Ovary (tissue), 9 donors: ENCODE measurements around the gene ABLIM2. TPM values are rescaled to one million over a fixed set of nuclear protein-coding genes. Genes with fewer than 3 reads are reported as not detected.

ENCODE experiments used
- DNase-seq, 5 donors: peaks; one replicate each; pipeline ENCODE4 v3.0.0-alpha.2; 2019 to 2020
- H3K27ac ChIP-seq, 2 donors: fragments of 200-600 bp; one replicate each; pipeline versions ENCODE4 v1.5.1 to v1.8.0; 2019 to 2022
- H3K27me3 ChIP-seq: fragments of 200-600 bp; one replicate; pipeline ENCODE4 v1.8.0; 2022
- H3K36me3 ChIP-seq: fragments of 200-600 bp; sonication (generic); one replicate; pipeline ENCODE4 v1.5.1; 2019
- H3K4me1 ChIP-seq: one replicate; pipeline ENCODE4 v1.8.1; 2013; ENCODE audit warnings: mild to moderate bottlenecking, moderate library complexity; ENCODE audit not compliant: insufficient read depth
- H3K4me3 ChIP-seq: fragments of 200-600 bp; sonication (generic); one replicate; pipeline ENCODE4 v1.5.1; 2017
- H3K9me3 ChIP-seq, 2 donors: fragments of 200-600 bp in 1 of 2; sonication (generic) in 1 of 2; one replicate each; pipeline versions ENCODE4 v1.5.1 to v1.8.1; 2013 to 2019; ENCODE audit warnings: mild to moderate bottlenecking in 1 of 2, moderate library complexity in 1 of 2
- CTCF ChIP-seq, 3 donors: fragments of 450-650 bp in 2 of 3; fragments of 200-600 bp in 1 of 3; IDR thresholded peaks; one replicate each; pipeline versions ENCODE4 v1.5.1 to v1.8.0; 2016 to 2022; ENCODE audit warnings: antibody characterized with exemption in 3 of 3, mild to moderate bottlenecking in 1 of 3
- EP300 ChIP-seq: sonication (generic); formaldehyde crosslinking; IDR thresholded peaks from one replicate; pipeline ENCODE4 v1.6.1; 2017; ENCODE audit warnings: antibody characterized with exemption
- POLR2A ChIP-seq: fragments of 450-650 bp; IDR thresholded peaks from one replicate; pipeline ENCODE4 v1.6.1; 2017; ENCODE audit warnings: antibody characterized with exemption, mild to moderate bottlenecking, moderate library complexity
- WGBS, 3 donors: extraction: QIAGEN DNeasy Blood & Tissue Kit in 1 of 3; methylation state at CpG; one replicate each; pipeline versions ENCODE4 v1.1.5 to v1.1.7; 2013 to 2017; 5-methylcytosine and 5-hydroxymethylcytosine counted together
- intact Hi-C, 4 donors: fragments of 100-400 bp; cut with DNase I; formaldehyde crosslinking; loops; one replicate each; pipeline versions ENCODE4 v1.11.0 to v1.15.1; 2022 to 2023
- polyA plus RNA-seq, 2 donors: library from polyadenylated mRNA; stranded (reverse); fragments of 200-250 nt in 1 of 2; fragments of 350-450 nt in 1 of 2; fragmentation: Illumina TruSeq in 1 of 2; extraction: RNeasy Lipid Tissue Mini Kit (QIAGEN cat#74804) in 1 of 2; gene quantifications; one replicate each; pipeline ENCODE4 v1.2.3, GENCODE V29; 2013 to 2014
- total RNA-seq, 7 donors: library from RNA; depleted of rRNA in 2 of 7; stranded (reverse); fragments of >200 nt in 2 of 7; fragmentation: NEBNext Ultra II Directional in 3 of 7; extraction: Animal tissue kit (Norgen Biotek cat#: 25700) in 3 of 7; gene quantifications; one replicate each; pipeline versions ENCODE4 v1.1.0 to v1.2.4, GENCODE V29; 2016 to 2023
- donor health status: DM: no; HTN: no; CAD: no; lungs with moderate emphysema.
- donor health status: DM: no; HTN: no; CAD: no.
- donor health status: Bipolar disorder and iron deficiency.
- donor health status: DM: yes; HTN: yes; CAD: no.
- donor health status: DM: no; HTN: no; CAD: no.
- donor health status: DM: yes; HTN: yes; CAD: no.

Gene ABLIM2
- total and polyA plus RNA-seq, 9 donors, result 0.81 to 7.9 (median 2.1) TPM

- DNase-seq, result no peak
- Histone ChIP-seq H3K4me1 (peaks cover 3% of the 10 kb centered on the region), H3K27ac (no peak overlapping the region), H3K9me3 (no peaks in the 10 kb centered on the region), H3K36me3 (no peaks in the 10 kb centered on the region), H3K27me3 (no peaks in the 10 kb centered on the region), H3K4me3 (no peak overlapping the region)
- TF ChIP-seq POLR2A (no peak), EP300 (no peak), CTCF (IDR thresholded peaks at IDR 0.05) (no peak)
- WGBS, 3 donors, result 58 to 69% (median 68%) methylated on average over 10 of the region's 10 CpGs
- intact Hi-C loops, result no loop called here
These were observed 76.0 kb downstream of the ABLIM2 start for GRCh38 chr4:8082517-8083055.

- intact Hi-C loops, result no loop called here
- no peak for DNase-seq
- Histone ChIP-seq H3K4me3 (no peak overlapping the region), H3K36me3 (no peaks in the 10 kb centered on the region), H3K27ac (no peak overlapping the region), H3K9me3 (no peaks in the 10 kb centered on the region), H3K4me1 (peaks cover 3% of the 10 kb centered on the region), H3K27me3 (no peaks in the 10 kb centered on the region)
- 87 to 88% (median 87%) methylated on average over 26 to 29 of the region's 29 CpGs for WGBS, 3 donors
- TF ChIP-seq POLR2A, result no peak
- no peak for TF ChIP-seq EP300
- TF ChIP-seq CTCF (IDR thresholded peaks at IDR 0.05), result no peak
These were observed 76.7 kb downstream of the ABLIM2 start for GRCh38 chr4:8081621-8082516.

- intact Hi-C loops, result no loop called here
- WGBS, 3 donors, result 88 to 94% (median 90%) methylated on average over 11 of the region's 11 CpGs
- DNase-seq, result no peak
These were observed 77.4 kb downstream of the ABLIM2 start for GRCh38 chr4:8081171-8081570.

GRCh38 chr4:8080754-8081065 lies 77.9 kb downstream of the ABLIM2 start:
- intact Hi-C loops, result no loop called here
- peaks cover 3% of the 10 kb centered on the region for H3K4me1 ChIP-seq

More at GRCh38 chr4:8081171-8081570, 77.4 kb downstream of the ABLIM2 start:
- no peaks in the 10 kb centered on the region for H3K9me3 ChIP-seq
- TF ChIP-seq EP300 (no peak), CTCF (IDR thresholded peaks at IDR 0.05) (no peak), POLR2A (no peak)
- no peaks in the 10 kb centered on the region for H3K36me3 ChIP-seq
- no peak overlapping the region for H3K4me3 ChIP-seq
- no peak overlapping the region for H3K27ac ChIP-seq
- H3K27me3 ChIP-seq, result no peaks in the 10 kb centered on the region
- H3K4me1 ChIP-seq, result peaks cover 3% of the 10 kb centered on the region

More at GRCh38 chr4:8080754-8081065, 77.9 kb downstream of the ABLIM2 start:
- no peaks in the 10 kb centered on the region for H3K9me3 ChIP-seq
- no peaks in the 10 kb centered on the region for H3K36me3 ChIP-seq
- no peak overlapping the region for H3K4me3 ChIP-seq
- DNase-seq, result no peak
- no peak overlapping the region for H3K27ac ChIP-seq
- TF ChIP-seq POLR2A (no peak), EP300 (no peak), CTCF (IDR thresholded peaks at IDR 0.05) (no peak)
- no peaks in the 10 kb centered on the region for H3K27me3 ChIP-seq
- 74 to 75% (median 74%) methylated on average over 5 of the region's 5 CpGs for WGBS, 3 donors
